Stimulated activated CD8-positive, alpha-beta memory T cell treated with anti-CD3 and anti-CD28 coated beads, Interleukin-2, amount 100 ng/mL, for 48 hours (primary cell): ENCODE measurements around the gene KCNQ2.

Source experiments
- DNase-seq, 2 donors: peaks; one replicate each; pipeline ENCODE4 v3.0.0-alpha.2; 2020; ENCODE audit warnings: low read depth in 2 of 2

KCNQ2 gene

GRCh38 chr20:63501818-63502670 is 29.6 kb upstream of the KCNQ2 start:
- DNase-seq: no peak

GRCh38 chr20:63500902-63501817 is 28.7 kb upstream of the KCNQ2 start:
- no peak for DNase-seq

GRCh38 chr20:63500151-63500901 is 27.9 kb upstream of the KCNQ2 start:
- DNase-seq: no peak

GRCh38 chr20:63499338-63499969 is 27.0 kb upstream of the KCNQ2 start:
- DNase-seq: no peak

GRCh38 chr20:63498960-63499337 is 26.5 kb upstream of the KCNQ2 start, which contains the start of gene EEF1A2:
TSS of gene EEF1A2 (minus strand) at chr20:63499083. CDS start at chr20:63497763, 1,320 bp downstream.
- no peak for DNase-seq

GRCh38 chr20:63497946-63498935 is 25.8 kb upstream of the KCNQ2 start:
- no peak for DNase-seq

GRCh38 chr20:63497138-63497945 is 24.9 kb upstream of the KCNQ2 start:
- no peak for DNase-seq

GRCh38 chr20:63496596-63497120 is 24.2 kb upstream of the KCNQ2 start:
- no peak for DNase-seq

- peak; percentile 58 to 71 for DNase-seq
Observed at GRCh38 chr20:63495741-63496595, 23.5 kb upstream of the KCNQ2 start.

GRCh38 chr20:63495167-63495720 is 22.8 kb upstream of the KCNQ2 start:
- no peak for DNase-seq

- DNase-seq: no peak
Observed at GRCh38 chr20:63494420-63495166, 22.1 kb upstream of the KCNQ2 start.

- DNase-seq: no peak
Observed at GRCh38 chr20:63494084-63494419, 21.6 kb upstream of the KCNQ2 start.

GRCh38 chr20:63493563-63494020 is 21.1 kb upstream of the KCNQ2 start:
- DNase-seq: no peak

GRCh38 chr20:63492982-63493381 is 20.5 kb upstream of the KCNQ2 start:
- no peak for DNase-seq

GRCh38 chr20:63492518-63492917 is 20.1 kb upstream of the KCNQ2 start:
- DNase-seq: no peak

- no peak for DNase-seq
Observed at GRCh38 chr20:63491635-63492230, 19.3 kb upstream of the KCNQ2 start.

- DNase-seq: no peak
Observed at GRCh38 chr20:63491078-63491477, 18.6 kb upstream of the KCNQ2 start.
